Hippocampal formation (tissue), 2 donors: Measurements from ENCODE around the gene ACTN4.

ENCODE experiments used
- DNase-seq, 2 donors: peaks; one replicate each; lab custom pipeline; 2025; lab: John Stamatoyannopoulos, UW

Gene ACTN4

GRCh38 chr19:38723990-38724854 lies 76.8 kb downstream of the ACTN4 start:
- no peak for DNase-seq

- DNase-seq = no peak
These were observed 78.2 kb downstream of the ACTN4 start for GRCh38 chr19:38725469-38726283.

GRCh38 chr19:38726284-38726673 lies 78.8 kb downstream of the ACTN4 start:
- DNase-seq = no peak

- no peak for DNase-seq
These were observed 79.4 kb downstream of the ACTN4 start for GRCh38 chr19:38726761-38727301.

GRCh38 chr19:38727306-38727867 lies 79.9 kb downstream of the ACTN4 start:
- DNase-seq = no peak

- no peak for DNase-seq
These were observed 80.6 kb downstream of the ACTN4 start for GRCh38 chr19:38727868-38728660.

- DNase-seq = no peak
These were observed 81.5 kb downstream of the ACTN4 start for GRCh38 chr19:38728752-38729541.

GRCh38 chr19:38729653-38730469 lies 82.4 kb downstream of the ACTN4 start:
- DNase-seq = peak in 1 of 2 donors; percentile 42

- no peak for DNase-seq
These were observed 83.0 kb downstream of the ACTN4 start for GRCh38 chr19:38730470-38730730.

- no peak for DNase-seq
These were observed 83.5 kb downstream of the ACTN4 start for GRCh38 chr19:38730731-38731589.

GRCh38 chr19:38731654-38732301 lies 84.3 kb downstream of the ACTN4 start:
- no peak for DNase-seq

GRCh38 chr19:38733241-38733492 lies 85.7 kb downstream of the ACTN4 start:
- DNase-seq = no peak

- no peak for DNase-seq
These were observed 86.2 kb downstream of the ACTN4 start for GRCh38 chr19:38733493-38734175.

GRCh38 chr19:38734176-38734425 lies 86.7 kb downstream of the ACTN4 start:
- no peak for DNase-seq

- DNase-seq = no peak
These were observed 87.2 kb downstream of the ACTN4 start for GRCh38 chr19:38734426-38735256.

- no peak for DNase-seq
These were observed 87.8 kb downstream of the ACTN4 start for GRCh38 chr19:38735257-38735686.

- no peak for DNase-seq
These were observed 88.6 kb downstream of the ACTN4 start for GRCh38 chr19:38736036-38736412.
